ENCODE measurements around the gene ADAM30. TPM values are rescaled to one million over a fixed set of nuclear protein-coding genes. Genes with fewer than 3 reads are reported as not detected.
A peak's percentile ranks its signal among the peaks of the same experiment; 100 is the strongest.
"Not testable (repeated sequence)": the region's sequence is repeated elsewhere in the genome, so short reads cannot be mapped to it uniquely, and the experiment has no call there.

The ADAM30 gene
- total RNA-seq, 1 experiment from 2014 or later, result not detected

DNA sequence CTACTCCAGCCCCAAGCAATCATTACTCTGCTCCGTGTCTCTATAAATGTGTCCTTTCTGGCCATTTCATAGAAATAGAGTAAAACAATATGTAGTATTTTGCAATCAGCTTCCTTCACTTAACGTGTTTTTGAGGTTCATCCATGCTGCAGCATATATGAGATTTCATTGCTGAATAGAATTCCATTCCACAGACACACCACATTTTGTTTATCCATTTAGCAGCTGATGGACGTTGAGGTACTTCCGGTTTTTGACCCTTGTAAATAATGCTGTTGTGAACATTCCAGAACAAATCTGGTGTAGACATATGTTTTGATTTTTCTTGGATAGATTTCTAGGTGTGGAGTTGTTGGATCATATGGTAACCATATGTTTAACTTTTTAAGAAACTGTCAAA is 30.7 kb downstream of the ADAM30 start:
- no peaks in the 10 kb centered on the region for H3K9me3 ChIP-seq (ENCODE audit: low read length)

DNA sequence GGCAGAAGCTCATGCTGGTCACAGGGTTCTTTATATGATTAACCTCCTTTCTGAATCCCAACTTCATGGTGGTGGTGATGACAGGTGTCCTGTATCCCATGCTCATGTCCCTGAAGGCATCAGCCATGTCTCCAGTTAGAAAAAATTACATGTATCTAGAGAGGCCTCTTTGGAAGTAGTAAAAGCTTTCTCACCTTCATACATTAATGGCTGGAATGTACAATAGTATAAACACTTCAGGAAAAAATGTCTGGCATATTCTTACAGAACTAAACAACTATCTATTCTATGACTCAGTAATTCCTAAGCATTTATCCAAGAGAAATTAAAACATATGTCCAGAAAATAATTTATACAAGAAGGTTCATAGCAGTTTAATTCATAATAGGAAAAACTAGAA is 34.0 kb downstream of the ADAM30 start:
- Histone ChIP-seq H3K4me3 (ENCODE audit: low read length) (no peak overlapping the region), H3K27me3 (ENCODE audit: low read length) (no peaks in the 10 kb centered on the region), H3K79me2 (ENCODE audit: low read length) (no peaks in the 10 kb centered on the region), H3K9me2 (replicated peaks; ENCODE audit: insufficient read depth, low read length) (no peaks in the 10 kb centered on the region), H3K36me3 (ENCODE audit: insufficient read depth, low read length) (no peaks in the 10 kb centered on the region), H3K4me1 (ENCODE audit: low read length) (no peaks in the 10 kb centered on the region), H4K20me1 (ENCODE audit: insufficient read depth, low read depth, low read length) (no peaks in the 10 kb centered on the region), H3K4me2 (ENCODE audit: low read depth, low read length, poor library complexity, severe bottlenecking) (no peak overlapping the region), H3K9ac (ENCODE audit: low read length) (no peak overlapping the region), H3K9me3 (ENCODE audit: low read length) (no peaks in the 10 kb centered on the region), H2AFZ (ENCODE audit: low read length) (no peak overlapping the region), H3K27ac (ENCODE audit: low read length) (no peak overlapping the region)
- no peak for DNase-seq

More for the DNA sequence above, 30.7 kb downstream of the ADAM30 start:
- H3K4me3 ChIP-seq (ENCODE audit: low read length), result no peak overlapping the region
- DNase-seq, result no peak
- no peak overlapping the region for H3K4me2 ChIP-seq (ENCODE audit: low read depth, low read length, poor library complexity, severe bottlenecking)
- H3K9ac ChIP-seq (ENCODE audit: low read length), result no peak overlapping the region
- H4K20me1 ChIP-seq (ENCODE audit: insufficient read depth, low read depth, low read length), result no peaks in the 10 kb centered on the region
- H3K27ac ChIP-seq (ENCODE audit: low read length), result no peak overlapping the region
- H3K79me2 ChIP-seq (ENCODE audit: low read length), result no peaks in the 10 kb centered on the region
- no peaks in the 10 kb centered on the region for H3K27me3 ChIP-seq (ENCODE audit: low read length)
- no peaks in the 10 kb centered on the region for H3K36me3 ChIP-seq (ENCODE audit: insufficient read depth, low read length)
- H3K9me2 ChIP-seq (replicated peaks; ENCODE audit: insufficient read depth, low read length), result no peaks in the 10 kb centered on the region
- H3K4me1 ChIP-seq (ENCODE audit: low read length), result no peaks in the 10 kb centered on the region
- H2AFZ ChIP-seq (ENCODE audit: low read length), result no peak overlapping the region

DNA sequence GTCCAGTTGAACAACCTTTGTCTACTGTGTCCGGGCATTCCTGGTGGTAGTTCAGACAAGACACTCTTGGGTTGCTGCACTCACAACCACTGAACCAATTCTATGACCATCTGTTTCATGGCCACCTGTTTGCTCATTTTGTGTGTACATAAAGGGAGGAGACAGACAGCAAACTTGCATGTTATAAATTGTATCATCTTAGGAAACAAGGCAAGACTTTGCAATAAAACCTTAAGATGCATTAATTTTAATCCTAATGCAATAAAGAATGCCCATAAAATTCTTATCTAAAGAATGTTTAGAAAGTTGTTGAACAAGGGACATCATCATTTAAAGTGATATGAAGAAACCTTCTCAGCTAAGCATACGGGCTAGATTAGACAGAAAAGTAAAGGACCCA is 34.8 kb downstream of the ADAM30 start:
- Histone ChIP-seq H3K9ac (ENCODE audit: low read length) (no peak overlapping the region), H3K27me3 (ENCODE audit: low read length) (no peaks in the 10 kb centered on the region), H4K20me1 (ENCODE audit: insufficient read depth, low read depth, low read length) (no peaks in the 10 kb centered on the region), H3K9me3 (ENCODE audit: low read length) (no peaks in the 10 kb centered on the region), H3K4me3 (ENCODE audit: low read length) (no peak overlapping the region), H2AFZ (ENCODE audit: low read length) (no peak overlapping the region), H3K9me2 (replicated peaks; ENCODE audit: insufficient read depth, low read length) (no peaks in the 10 kb centered on the region), H3K79me2 (ENCODE audit: low read length) (no peaks in the 10 kb centered on the region), H3K4me2 (ENCODE audit: low read depth, low read length, poor library complexity, severe bottlenecking) (no peak overlapping the region), H3K27ac (ENCODE audit: low read length) (no peak overlapping the region), H3K36me3 (ENCODE audit: insufficient read depth, low read length) (no peaks in the 10 kb centered on the region), H3K4me1 (ENCODE audit: low read length) (no peaks in the 10 kb centered on the region)
- no peak for DNase-seq

DNA sequence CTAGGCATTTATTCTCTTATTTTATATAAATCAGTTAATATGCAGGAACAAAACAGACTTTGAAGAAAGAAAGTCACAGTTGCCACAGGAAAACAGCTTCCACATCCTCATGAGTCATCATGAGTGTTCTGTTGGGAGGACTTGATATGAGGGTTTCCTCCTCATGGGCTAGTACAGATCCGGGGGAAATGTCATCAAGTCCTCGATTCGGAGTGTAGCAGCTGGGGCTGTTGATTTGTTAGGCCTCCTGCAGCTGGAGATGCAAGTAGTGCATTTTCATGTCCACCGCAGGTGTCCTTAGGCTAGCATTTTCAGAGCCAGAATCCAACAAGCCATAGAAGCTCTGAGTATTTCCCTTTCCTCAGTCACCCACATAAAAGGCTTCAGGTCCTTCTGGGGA is 36.7 kb downstream of the ADAM30 start:
- H3K27ac ChIP-seq (ENCODE audit: low read length), result no peak overlapping the region
- no peaks in the 10 kb centered on the region for H3K4me1 ChIP-seq (ENCODE audit: low read length)
- no peaks in the 10 kb centered on the region for H3K79me2 ChIP-seq (ENCODE audit: low read length)
- H3K36me3 ChIP-seq (ENCODE audit: insufficient read depth, low read length), result no peaks in the 10 kb centered on the region
- H3K9me2 ChIP-seq (replicated peaks; ENCODE audit: insufficient read depth, low read length), result no peaks in the 10 kb centered on the region
- no peak for DNase-seq
- H4K20me1 ChIP-seq (ENCODE audit: insufficient read depth, low read depth, low read length), result no peaks in the 10 kb centered on the region
- H3K27me3 ChIP-seq (ENCODE audit: low read length), result no peaks in the 10 kb centered on the region
- H3K9me3 ChIP-seq (ENCODE audit: low read length), result no peaks in the 10 kb centered on the region
- no peak overlapping the region for H3K4me3 ChIP-seq (ENCODE audit: low read length)
- no peak overlapping the region for H3K4me2 ChIP-seq (ENCODE audit: low read depth, low read length, poor library complexity, severe bottlenecking)
- no peak overlapping the region for H2AFZ ChIP-seq (ENCODE audit: low read length)
- no peak overlapping the region for H3K9ac ChIP-seq (ENCODE audit: low read length)

DNA sequence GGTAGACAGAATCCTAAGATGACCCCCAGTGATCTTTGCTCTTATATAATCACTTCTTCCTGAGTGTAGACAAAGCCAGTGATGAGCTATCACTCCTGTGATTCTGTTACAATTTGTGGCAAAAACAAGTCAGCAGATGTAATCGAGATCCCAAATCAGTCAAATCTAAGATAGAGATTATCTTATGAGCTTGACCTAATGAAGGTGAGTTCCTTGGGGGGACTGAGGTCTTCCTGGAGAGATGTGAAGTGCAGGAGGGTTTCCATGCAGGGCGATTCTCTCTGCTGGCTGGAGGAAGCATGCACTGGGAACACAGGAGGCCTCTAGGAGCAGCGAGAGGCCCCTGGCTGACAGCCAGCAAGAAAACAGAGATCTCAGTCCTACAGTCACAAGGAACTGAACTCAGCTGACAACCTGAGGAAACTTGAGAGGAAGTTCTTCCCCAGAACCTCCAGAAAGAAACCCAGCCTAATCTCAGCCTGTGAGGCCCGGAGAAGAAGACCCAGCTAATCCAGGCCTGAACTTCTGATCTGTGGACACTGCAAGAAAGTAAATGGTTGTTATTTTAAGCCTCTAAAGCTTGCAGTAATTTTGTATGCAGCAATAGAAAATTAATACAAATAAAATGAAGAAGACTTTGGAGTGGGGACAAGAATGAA is 37.6 kb downstream of the ADAM30 start:
- H3K79me2 ChIP-seq (ENCODE audit: low read length); H3K9ac ChIP-seq (ENCODE audit: low read length); H3K9me3 ChIP-seq (ENCODE audit: low read length); H2AFZ ChIP-seq (ENCODE audit: low read length); H3K4me3 ChIP-seq (ENCODE audit: low read length); H3K36me3 ChIP-seq (ENCODE audit: insufficient read depth, low read length); H4K20me1 ChIP-seq (ENCODE audit: insufficient read depth, low read depth, low read length); H3K27me3 ChIP-seq (ENCODE audit: low read length); H3K27ac ChIP-seq (ENCODE audit: low read length); H3K4me1 ChIP-seq (ENCODE audit: low read length); DNase-seq; H3K4me2 ChIP-seq (ENCODE audit: low read depth, low read length, poor library complexity, severe bottlenecking); H3K9me2 ChIP-seq (replicated peaks; ENCODE audit: insufficient read depth, low read length): not testable (repeated sequence)

DNA sequence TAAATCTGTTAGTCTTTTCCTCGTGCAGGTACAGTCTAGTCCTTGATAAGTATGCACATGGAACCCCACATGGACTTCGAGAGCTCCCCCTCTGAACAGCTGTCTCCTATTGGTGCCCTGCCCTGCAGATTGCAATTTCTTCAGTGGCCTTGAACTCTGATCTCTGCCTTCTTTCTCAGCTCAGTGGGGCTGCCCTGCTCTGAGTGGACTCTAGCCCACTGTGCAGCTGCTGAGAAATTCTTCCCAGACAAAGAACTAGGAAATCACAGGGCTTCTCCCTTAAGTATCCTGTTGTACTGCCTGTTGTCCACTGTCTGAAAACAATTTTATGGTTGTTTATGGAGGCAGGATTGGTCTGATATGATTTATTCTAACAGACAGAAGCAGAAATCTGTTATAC is 38.2 kb downstream of the ADAM30 start:
- no peak for DNase-seq
- Histone ChIP-seq H3K27ac (ENCODE audit: low read length) (no peak overlapping the region), H3K4me2 (ENCODE audit: low read depth, low read length, poor library complexity, severe bottlenecking) (no peak overlapping the region), H4K20me1 (ENCODE audit: insufficient read depth, low read depth, low read length) (no peaks in the 10 kb centered on the region), H2AFZ (ENCODE audit: low read length) (no peak overlapping the region), H3K4me1 (ENCODE audit: low read length) (no peaks in the 10 kb centered on the region), H3K4me3 (ENCODE audit: low read length) (no peak overlapping the region), H3K9me2 (replicated peaks; ENCODE audit: insufficient read depth, low read length) (no peaks in the 10 kb centered on the region), H3K9ac (ENCODE audit: low read length) (no peak overlapping the region), H3K36me3 (ENCODE audit: insufficient read depth, low read length) (no peaks in the 10 kb centered on the region), H3K79me2 (ENCODE audit: low read length) (no peaks in the 10 kb centered on the region), H3K9me3 (ENCODE audit: low read length) (no peaks in the 10 kb centered on the region), H3K27me3 (ENCODE audit: low read length) (no peaks in the 10 kb centered on the region)

DNA sequence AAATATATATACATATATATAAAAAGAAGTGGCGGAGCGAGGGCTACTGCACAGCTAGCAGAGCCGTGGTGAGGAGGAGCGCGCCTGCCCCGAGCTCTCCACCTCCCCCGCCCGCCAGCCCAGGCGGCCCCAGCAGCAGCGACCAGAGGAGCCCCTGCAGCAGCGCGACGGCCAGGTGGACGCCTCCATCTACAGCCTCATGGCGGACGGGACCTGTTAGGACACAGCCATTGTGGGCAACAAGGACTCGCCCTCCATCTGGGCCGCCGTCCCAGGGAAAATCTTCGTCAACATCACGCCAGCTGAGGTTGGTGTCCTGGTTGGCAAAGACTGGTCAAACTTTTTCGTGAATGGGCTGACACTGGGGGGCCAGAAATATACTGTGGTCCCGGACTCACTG is 43.2 kb downstream of the ADAM30 start:
- Histone ChIP-seq H4K20me1 (ENCODE audit: insufficient read depth, low read depth, low read length) (no peaks in the 10 kb centered on the region), H3K27me3 (ENCODE audit: low read length) (no peaks in the 10 kb centered on the region), H3K9me3 (ENCODE audit: low read length) (no peaks in the 10 kb centered on the region), H3K9ac (ENCODE audit: low read length) (no peak overlapping the region), H3K36me3 (ENCODE audit: insufficient read depth, low read length) (no peaks in the 10 kb centered on the region), H3K4me2 (ENCODE audit: low read depth, low read length, poor library complexity, severe bottlenecking) (no peak overlapping the region), H3K4me1 (ENCODE audit: low read length) (0 out of 2 replicates have a peak, but pooled peaks cover 3% of the 10 kb centered on the region), H3K9me2 (replicated peaks; ENCODE audit: insufficient read depth, low read length) (no peaks in the 10 kb centered on the region), H3K4me3 (ENCODE audit: low read length) (no peak overlapping the region), H2AFZ (ENCODE audit: low read length) (no peak overlapping the region), H3K27ac (ENCODE audit: low read length) (no peak overlapping the region), H3K79me2 (ENCODE audit: low read length) (no peaks in the 10 kb centered on the region)
- no peak for DNase-seq

DNA sequence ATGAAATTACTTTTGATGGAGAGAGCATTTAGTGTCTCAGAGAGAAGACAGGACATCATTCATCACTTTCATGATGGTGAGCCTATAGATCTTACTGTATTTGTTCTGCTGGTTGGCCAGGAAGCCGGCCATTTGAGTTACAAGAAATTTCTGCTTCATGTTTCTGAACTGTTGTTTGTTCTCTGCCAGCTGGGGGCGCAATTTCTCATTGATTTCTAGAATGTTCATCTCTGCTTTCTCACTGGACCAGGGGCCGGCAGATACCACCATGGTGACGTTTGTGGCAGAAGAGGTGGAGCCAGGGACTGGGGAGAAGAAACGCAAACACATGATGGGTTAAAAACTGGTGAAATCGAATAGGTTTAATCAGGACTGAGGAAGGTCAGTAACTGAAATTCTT is 52.1 kb downstream of the ADAM30 start:
- H3K36me3 ChIP-seq (ENCODE audit: insufficient read depth, low read length); H2AFZ ChIP-seq (ENCODE audit: low read length); H3K79me2 ChIP-seq (ENCODE audit: low read length); H3K4me2 ChIP-seq (ENCODE audit: low read depth, low read length, poor library complexity, severe bottlenecking); H4K20me1 ChIP-seq (ENCODE audit: insufficient read depth, low read depth, low read length); H3K9me2 ChIP-seq (replicated peaks; ENCODE audit: insufficient read depth, low read length); H3K4me3 ChIP-seq (ENCODE audit: low read length); H3K9me3 ChIP-seq (ENCODE audit: low read length); H3K27me3 ChIP-seq (ENCODE audit: low read length); H3K9ac ChIP-seq (ENCODE audit: low read length); H3K27ac ChIP-seq (ENCODE audit: low read length); H3K4me1 ChIP-seq (ENCODE audit: low read length): not testable (repeated sequence)
- peak; percentile 60 for DNase-seq

Measured in Karpas-422 (cell line).